ENCODE results near the gene TNFSF10. TPM values are rescaled to one million over a fixed set of nuclear protein-coding genes. Genes with fewer than 3 reads are reported as not detected.

TNFSF10 gene
- total and polyA plus RNA-seq, 2 of the 8 experiments (the other 6 are each of a cell fraction or from before 2014, with no cell fraction given), result 0.06 TPM; not detected in 1

- Histone ChIP-seq H2BK12ac (ENCODE audit: low read depth, low read length) (no peak overlapping the region), H3K4ac (replicated peaks; ENCODE audit: insufficient read length, low read depth, low read length) (no peak overlapping the region), H4K5ac (ENCODE audit: insufficient read length, low read depth, low read length) (no peak overlapping the region), H3K4me1 (replicated peaks in 1 of 4; ENCODE audit: control insufficient read depth in 3 of 4, insufficient read depth in 4 of 4, low read length in 3 of 4) (0 out of 7 replicates have a peak, but pooled peaks cover 0 to 2% (median under 1%) of the 10 kb centered on the region in 4 experiments), H2BK20ac (ENCODE audit: low read length) (no peak overlapping the region), H2BK120ac (replicated peaks; ENCODE audit: low read depth, low read length) (no peak overlapping the region), H2BK15ac (ENCODE audit: low read length) (no peak overlapping the region), H3K27ac (ENCODE audit: low read depth, low read length) (no peak overlapping the region), H3K18ac (ENCODE audit: extremely low read depth, low read length) (no peak overlapping the region), H2AFZ (ENCODE audit: low read length) (no peak overlapping the region), H3K9ac (replicated peaks in 1 of 4; ENCODE audit: extremely low read depth in 1 of 4, low read depth in 3 of 4, low read length in 3 of 4) (no peak overlapping the region), H2BK5ac (ENCODE audit: low read depth, low read length) (no peak overlapping the region), H3K4me2 (ENCODE audit: insufficient read depth in 1 of 2, low read depth in 2 of 2, low read length in 2 of 2) (no peak overlapping the region), H3K4me3 (ENCODE audit: extremely low read depth in 1 of 4, insufficient read depth in 2 of 4, low read depth in 3 of 4, low read length in 4 of 4) (no peak overlapping the region), H3K79me1 (ENCODE audit: low read depth, low read length) (no peaks in the 10 kb centered on the region), H3K27me3 (replicated peaks in 1 of 4; ENCODE audit: control insufficient read depth in 3 of 4, extremely low read depth in 1 of 4, insufficient read depth in 3 of 4, low read length in 3 of 4) (peaks cover 0 to 1% (median 0%) of the 10 kb centered on the region in 4 experiments; a peak in 1 of 7 replicates), H3K79me2 (ENCODE audit: control insufficient read depth in 1 of 2, insufficient read depth in 2 of 2, low read length in 2 of 2) (no peaks in the 10 kb centered on the region), H4K8ac (ENCODE audit: extremely low read depth, insufficient read depth, low read length) (no peak overlapping the region), H2AK5ac (ENCODE audit: low read depth, low read length) (no peak overlapping the region), H3K56ac (replicated peaks; ENCODE audit: insufficient read length, low read depth, low read length) (no peak overlapping the region), H3K14ac (ENCODE audit: insufficient read length) (no peak overlapping the region), H4K91ac (replicated peaks; ENCODE audit: insufficient read length, low read length) (no peak overlapping the region), H3K23me2 (ENCODE audit: low read depth, low read length) (no peaks in the 10 kb centered on the region), H3K23ac (ENCODE audit: insufficient read length) (no peak overlapping the region), H3K9me3 (ENCODE audit: insufficient read depth in 2 of 2, low read depth in 1 of 2, low read length in 1 of 2) (no peaks in the 10 kb centered on the region), H3K36me3 (ENCODE audit: control insufficient read depth in 2 of 4, insufficient read depth in 4 of 4, low read length in 3 of 4) (no peaks in the 10 kb centered on the region), H4K20me1 (replicated peaks in 1 of 2; ENCODE audit: control insufficient read depth in 1 of 2, insufficient read depth in 2 of 2, low read length in 2 of 2) (no peaks in the 10 kb centered on the region)
- FAIRE-seq (no peak), DNase-seq (ENCODE audit: low read depth in 1 of 2, low spot score in 2 of 2) (no peak)
- ChIA-PET POLR2A (ENCODE audit: partially characterized antibody) (interaction anchor here (0.6 kb wide), 1 partner anchor 9 kb away, joined by 3 read pairs; no protein-coding TSS in a partner anchor), CTCF (ENCODE audit: partially characterized antibody) (interaction anchor here (0.8 to 1.8 kb wide), 5 partner anchors 16 to 152 kb away, joined by 3 to 8 read pairs (median 3); no protein-coding TSS in a partner anchor)
- WGBS, 2 experiments (ENCODE audit: extremely low coverage in 1 of 2, insufficient coverage in 1 of 2, insufficient read length in 1 of 2, insufficient replicate concordance in 2 of 2, low coverage in 1 of 2, low lambda C conversion rate in 2 of 2, missing lambda C conversion rate in 1 of 2), result 85% methylated on average over 4 of the region's 4 CpGs; no CpG with 5 or more reads in 1 of the 2 experiments
- TF ChIP-seq PHF8 (conservative IDR thresholded peaks at IDR 0.05; ENCODE audit: low read depth, low read length) (no peak), POLR2AphosphoS5 (IDR thresholded peaks at IDR 0.05; ENCODE audit: low read depth, low read length) (no peak), HDAC2 (IDR thresholded peaks at IDR 0.05; ENCODE audit: borderline replicate concordance in 1 of 2, low read depth in 2 of 2, low read length in 2 of 2) (no peak), TAF7 (optimal IDR thresholded peaks at IDR 0.05; ENCODE audit: borderline replicate concordance, low read depth, low read length) (no peak), EGR1 (IDR thresholded peaks at IDR 0.05; ENCODE audit: borderline replicate concordance, low read depth, low read length) (no peak), BACH1 (IDR thresholded peaks at IDR 0.05; ENCODE audit: low read length) (no peak), MAX (IDR thresholded peaks at IDR 0.05) (no peak), SUZ12 (IDR thresholded peaks at IDR 0.05; ENCODE audit: low read length) (no peak), BRCA1 (IDR thresholded peaks at IDR 0.05; ENCODE audit: low read depth, low read length) (no peak)
- TF ChIP-seq, protein P1, sequence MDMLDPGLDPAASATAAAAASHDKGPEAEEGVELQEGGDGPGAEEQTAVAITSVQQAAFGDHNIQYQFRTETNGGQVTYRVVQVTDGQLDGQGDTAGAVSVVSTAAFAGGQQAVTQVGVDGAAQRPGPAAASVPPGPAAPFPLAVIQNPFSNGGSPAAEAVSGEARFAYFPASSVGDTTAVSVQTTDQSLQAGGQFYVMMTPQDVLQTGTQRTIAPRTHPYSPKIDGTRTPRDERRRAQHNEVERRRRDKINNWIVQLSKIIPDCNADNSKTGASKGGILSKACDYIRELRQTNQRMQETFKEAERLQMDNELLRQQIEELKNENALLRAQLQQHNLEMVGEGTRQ (IDR thresholded peaks at IDR 0.05; ENCODE audit: low read length), result no peak
These were observed 8.6 kb downstream of the TNFSF10 start for GRCh38 chr3:172514678-172515077.

Measured in H1 (cell line).